Activated CD8-positive, alpha-beta memory T cell treated with anti-CD3 and anti-CD28 coated beads, Interleukin-2, amount 50 U/mL, for 48 hours (primary cell): ENCODE data around the gene CNN3.

Source experiments
- DNase-seq: peaks from one replicate; pipeline ENCODE4 v3.0.0-alpha.2; 2020

The CNN3 gene

DNA sequence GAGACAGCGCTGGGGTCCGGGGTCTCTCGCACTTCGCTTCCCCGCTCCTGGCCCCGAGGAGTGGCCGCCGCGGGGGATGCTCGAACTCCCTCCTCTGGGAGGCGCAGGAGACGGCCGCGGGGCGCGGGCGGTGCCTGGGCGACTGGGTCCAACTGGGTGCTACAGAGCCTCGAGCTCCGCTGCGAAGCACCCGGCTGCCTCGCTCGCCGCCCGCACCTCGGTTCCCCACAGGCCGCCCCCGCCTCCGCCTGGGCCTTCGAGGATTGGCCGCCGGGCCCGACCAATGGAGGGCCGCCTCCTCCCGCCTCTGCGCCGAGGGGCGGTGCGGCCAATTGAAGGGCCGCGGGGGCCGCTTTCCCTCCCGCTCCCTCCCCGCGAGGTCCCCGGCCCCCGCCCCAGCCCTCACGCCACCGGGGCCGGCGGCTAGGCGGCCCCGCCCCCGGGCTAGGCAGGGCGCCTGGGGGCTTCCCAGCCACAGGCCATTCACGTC is at the start of gene CNN3:
Gene CNN3 (minus strand): TSS at position 196 of the 490 bp plus-strand sequence. CDS start 216 bp downstream, outside the sequence.
- peak; percentile 81 for DNase-seq

DNA sequence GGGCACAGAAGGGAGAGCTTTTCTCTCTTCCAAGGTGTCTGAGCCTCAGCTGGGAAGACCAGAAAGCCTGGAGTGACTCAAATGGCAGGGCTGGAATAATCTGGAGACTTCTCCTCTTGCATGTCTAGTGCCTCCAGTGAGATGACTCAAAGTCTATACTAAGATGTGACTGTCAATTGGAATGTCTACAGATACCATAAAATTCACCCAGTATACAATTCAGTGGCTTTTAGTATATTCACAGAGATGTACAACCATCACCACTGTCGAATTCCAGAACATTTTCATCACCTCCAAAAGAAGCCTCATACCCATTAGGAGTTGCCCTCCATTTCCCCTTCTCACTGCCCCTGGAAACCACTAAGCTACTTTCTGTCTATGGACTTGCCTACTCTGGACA is 47.9 kb upstream of the CNN3 start:
- no peak for DNase-seq

DNA sequence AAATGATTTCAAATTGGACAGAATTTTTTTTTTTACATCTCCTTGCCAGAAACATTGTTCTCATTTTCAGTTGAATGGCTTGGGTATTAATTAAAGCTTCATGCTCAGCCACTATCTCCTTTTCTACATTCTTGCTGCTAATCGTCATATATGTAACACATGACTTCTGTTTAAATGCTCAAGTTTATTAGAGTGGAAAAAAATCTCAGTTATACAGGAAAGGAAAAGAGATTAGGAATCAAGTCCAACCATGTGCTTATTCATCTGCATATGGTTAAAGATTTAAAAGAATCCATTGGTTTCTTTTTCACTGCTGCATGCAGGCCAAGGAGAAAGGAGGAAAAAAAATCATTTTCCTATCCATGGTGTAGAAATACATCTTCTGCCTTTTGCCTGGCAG is 47.3 kb upstream of the CNN3 start:
- DNase-seq, result no peak

DNA sequence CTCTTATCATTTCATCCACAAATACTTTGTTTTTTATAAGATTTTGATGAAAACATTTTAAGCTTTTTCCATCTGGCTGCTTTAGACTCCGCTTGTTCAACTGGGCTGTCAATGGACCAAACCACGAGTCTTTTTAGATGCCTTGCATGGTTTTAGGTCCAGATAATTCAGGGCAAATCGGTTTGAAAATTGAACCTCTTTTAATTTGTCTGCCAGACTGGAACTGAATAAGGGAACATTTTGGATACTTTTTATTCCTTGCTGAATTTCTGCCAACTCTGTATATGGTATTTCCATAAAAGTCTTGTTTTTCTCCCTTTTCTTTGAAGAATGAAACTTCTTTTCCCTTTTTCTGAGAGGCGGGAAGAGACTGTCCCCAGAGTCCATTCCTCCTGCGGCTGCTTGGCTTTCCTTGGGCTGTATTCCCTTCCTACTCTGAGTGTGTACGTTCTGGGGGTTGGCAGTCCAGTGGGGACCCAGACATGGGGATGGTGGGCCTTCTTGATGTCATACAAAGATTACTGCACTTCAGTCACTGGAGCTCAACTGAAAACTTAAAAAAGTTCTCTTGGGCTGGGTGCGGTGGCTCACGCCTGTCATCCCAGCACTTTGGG is 46.5 kb upstream of the CNN3 start:
- no peak for DNase-seq

DNA sequence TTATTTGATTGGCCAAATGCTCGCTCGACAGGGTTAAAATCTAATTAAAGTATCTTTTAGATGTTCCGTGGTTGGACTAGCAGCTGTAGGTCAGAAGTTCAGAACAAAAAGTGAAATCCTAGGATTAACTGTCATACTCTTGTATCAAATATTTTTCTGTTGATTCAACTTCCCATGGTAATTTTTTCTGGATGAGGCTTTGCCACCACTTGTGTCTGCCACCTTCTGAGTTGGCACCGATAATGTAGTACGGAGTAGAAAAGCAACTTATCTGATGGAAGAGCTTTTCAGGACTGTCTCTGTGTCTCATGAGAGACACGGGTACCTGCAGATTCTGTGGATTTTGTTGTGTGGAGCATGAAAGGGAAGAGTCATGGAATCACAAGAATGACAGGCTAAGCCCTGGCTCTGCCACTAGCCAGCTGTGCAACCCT is 44.6 kb upstream of the CNN3 start:
- DNase-seq, result no peak

DNA sequence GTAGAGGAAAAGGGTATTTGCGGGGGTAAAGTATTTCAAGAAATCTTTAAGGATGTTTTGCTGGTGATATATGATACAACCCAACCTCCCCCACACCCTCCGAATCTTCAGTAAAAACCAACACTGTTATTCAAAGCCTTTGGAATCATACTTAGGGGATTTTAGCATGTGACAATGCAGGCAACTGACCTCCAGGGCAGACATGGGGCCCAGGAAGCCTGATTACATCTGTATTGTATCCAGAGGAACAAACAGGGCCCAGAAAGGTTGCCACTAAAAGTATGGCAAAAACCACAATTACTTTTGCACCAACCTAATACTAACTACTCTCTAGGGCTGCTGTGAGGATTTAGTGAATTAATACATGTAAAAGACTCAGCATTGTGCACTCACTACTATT is 43.9 kb upstream of the CNN3 start:
- DNase-seq, result no peak

DNA sequence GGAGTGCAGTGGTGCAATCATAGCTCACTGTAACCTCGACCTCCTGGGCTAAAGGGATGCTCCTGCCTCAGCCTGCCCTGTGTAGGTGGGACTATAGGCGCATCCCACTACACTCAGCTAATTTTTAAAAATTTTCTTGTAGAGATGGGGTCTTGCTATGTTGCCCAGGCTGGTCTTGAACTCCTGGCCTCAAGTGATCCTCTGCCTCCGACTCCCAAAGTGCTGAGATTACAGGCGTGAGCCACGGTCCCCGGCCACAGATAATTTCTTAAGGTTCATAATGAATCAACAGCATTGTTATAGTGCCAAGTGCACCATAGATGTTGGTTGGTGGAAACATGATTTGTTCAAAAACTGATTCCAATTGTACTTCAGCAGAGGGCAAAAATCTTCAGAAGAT is 42.2 kb upstream of the CNN3 start:
- DNase-seq, result no peak

DNA sequence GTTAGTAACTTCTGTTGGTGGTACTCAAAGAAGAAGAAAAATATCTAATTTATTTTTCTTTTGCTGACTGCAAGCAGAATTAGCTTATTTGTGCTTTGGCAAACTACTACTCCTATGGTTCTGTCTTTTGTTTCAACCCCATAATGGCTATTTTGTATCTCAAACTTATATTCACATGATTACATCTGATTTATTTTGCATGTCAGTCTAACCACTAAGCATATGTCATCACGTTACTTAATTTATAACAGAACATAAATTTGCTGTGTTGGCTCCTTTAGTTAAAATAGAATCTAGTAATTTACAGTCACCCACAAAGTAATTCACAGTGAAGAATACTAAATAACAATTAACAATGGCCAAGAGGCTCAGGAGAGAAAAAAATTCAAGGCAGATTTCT is 39.1 kb upstream of the CNN3 start:
- no peak for DNase-seq

DNA sequence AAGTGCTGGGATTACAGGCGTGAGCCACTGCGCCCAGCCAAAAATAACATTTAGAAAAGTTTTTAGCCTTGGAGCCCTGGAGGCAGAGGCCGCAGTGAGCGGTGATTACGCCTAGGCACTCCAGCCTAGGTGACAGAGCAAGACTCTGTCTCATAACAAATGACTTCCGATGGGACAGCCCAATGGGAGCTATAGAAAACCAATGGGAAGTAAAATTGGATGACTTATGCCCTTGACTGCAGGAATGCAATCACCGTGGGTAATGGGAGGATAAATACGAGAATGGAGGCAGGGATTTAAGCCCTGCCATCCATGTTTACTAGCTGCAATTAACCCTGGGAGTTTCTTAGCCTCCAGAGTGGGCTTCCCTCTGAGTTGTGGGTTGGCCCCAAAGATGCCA is 37.0 kb upstream of the CNN3 start:
- no peak for DNase-seq

DNA sequence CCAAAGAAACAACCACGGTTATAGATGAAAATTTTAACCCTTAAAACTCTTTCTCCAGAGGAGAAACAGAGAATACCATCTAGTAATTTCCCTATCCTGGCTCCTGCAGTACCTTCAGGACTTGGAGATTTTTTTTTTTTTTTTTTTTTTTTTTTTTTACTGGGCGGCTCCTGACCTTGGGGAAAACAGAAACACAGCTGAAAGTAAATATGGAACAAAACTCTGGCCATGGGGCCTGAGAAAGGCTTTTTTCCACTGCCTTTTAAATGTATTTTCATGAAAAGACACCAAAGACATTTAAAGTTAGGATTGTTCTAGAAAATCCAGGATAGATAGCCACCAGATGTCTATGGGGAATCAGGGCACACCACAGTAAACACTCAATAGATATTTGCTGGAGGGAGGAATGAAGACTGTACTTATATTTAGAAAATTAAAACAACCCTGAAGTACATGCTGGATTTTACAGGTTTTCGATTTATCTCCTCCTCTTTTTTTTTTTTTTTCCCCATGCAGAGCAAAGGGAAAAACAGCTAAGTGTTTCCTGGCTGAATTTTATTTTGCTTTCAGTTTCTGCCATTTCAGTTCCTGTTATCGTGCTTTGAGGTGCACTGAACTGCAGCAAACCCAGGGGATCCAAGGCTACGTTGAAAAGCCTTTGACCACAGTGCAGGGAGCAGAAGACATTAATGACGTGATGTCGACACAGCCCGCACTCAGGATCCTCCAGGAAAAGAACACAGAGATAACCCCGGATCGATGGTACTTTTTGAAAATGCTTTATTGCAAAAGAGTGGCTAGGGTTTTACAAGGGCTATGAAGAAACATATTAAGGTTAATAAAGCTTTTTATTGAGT is 35.7 kb upstream of the CNN3 start:
- peak; percentile 54 for DNase-seq

DNA sequence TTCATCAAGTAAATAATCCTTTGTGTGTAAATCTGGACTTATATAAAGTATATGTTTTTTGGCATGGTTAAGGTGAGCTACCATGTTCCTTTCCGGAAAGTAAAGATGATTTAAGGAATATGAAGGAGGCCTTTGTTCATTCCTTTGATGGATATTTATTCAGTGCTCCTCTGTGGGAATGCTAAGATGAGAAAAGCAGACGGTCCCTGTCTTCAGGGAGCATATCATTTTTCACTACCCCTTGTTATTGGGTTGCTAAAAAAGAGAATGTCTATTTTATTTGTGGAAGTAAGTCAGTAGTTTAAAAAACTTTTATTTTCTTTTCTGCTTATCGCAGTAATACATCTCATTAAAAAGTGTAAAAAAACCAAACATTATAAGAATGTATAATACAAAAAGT is 35.1 kb upstream of the CNN3 start:
- DNase-seq, result no peak

DNA sequence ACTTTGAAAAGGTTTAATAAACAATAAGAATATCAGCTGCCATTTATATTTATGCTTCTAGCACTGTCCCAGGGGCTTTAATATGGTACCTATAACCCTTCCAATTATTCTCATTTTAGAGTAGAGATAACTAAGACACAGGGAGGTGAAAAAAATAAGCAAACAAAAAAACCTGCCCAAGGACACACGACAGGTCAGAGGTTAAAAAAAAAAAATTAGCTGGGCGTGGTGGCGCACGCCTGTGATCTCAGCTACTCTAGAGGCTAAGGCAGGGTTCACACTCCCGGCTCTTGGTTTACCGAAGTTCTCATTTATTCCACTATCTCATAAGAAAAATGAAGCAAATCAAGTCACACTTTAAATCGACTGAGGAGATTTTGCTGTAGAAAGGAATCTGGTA is 34.7 kb upstream of the CNN3 start:
- no peak for DNase-seq

DNA sequence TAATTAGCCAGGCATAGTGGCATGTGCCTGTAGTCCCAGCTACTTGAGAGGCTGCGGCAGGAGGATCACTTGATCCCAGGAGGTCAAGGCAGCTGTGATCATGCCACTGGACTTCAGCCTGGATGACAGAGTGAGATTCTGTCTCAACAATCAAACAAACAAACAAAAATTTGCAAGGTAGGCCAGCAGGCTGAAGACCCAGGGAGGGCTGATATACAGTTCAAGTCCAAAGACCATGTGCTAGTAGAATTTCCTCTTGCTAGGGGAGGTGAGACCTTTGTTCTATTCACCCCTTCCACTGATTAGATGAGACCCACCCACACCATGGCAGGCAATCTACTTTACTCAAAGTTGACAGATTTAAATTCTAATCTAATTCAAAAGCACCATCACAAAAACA is 31.2 kb upstream of the CNN3 start:
- DNase-seq, result no peak

DNA sequence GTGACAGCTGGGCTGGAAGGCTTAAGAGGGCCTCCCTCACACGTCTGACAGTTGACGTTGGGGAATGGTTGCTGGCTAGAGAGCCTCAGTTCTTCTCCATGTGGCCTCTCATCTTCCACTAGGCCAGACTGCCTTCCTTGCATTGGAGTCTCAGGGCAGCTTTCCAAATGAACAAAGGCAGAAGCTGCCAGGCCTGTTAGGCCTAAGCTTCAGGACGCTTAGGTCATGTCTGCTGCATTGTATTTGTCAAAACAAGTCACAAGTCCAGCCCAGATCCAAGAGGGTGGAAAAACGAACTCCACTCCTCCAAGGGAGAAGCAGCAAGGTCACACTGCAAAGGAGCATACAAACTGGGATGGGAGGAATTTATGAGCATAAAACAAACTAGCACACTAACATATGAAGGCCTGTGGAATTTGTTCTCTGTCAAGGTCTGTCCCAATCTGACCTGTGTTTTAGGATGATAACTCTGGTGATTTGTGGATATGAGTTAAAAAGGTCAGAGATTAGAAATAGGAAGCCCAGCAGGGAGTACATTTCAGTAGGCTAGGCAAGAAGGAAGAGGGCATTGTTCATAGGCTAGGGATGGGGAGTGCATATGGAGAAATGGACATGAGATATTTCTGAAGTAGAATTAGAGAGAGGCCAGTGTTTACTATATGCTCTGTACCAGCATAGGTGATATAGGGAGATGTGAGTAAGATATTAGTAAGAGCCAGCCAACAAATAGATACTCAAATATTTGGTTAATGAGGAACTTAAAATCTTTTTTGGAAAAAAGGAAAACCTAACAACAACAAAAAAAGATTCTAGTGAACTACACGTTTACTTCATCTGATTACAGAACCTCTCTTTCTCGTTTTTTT is 29.1 kb upstream of the CNN3 start:
- DNase-seq, result no peak

DNA sequence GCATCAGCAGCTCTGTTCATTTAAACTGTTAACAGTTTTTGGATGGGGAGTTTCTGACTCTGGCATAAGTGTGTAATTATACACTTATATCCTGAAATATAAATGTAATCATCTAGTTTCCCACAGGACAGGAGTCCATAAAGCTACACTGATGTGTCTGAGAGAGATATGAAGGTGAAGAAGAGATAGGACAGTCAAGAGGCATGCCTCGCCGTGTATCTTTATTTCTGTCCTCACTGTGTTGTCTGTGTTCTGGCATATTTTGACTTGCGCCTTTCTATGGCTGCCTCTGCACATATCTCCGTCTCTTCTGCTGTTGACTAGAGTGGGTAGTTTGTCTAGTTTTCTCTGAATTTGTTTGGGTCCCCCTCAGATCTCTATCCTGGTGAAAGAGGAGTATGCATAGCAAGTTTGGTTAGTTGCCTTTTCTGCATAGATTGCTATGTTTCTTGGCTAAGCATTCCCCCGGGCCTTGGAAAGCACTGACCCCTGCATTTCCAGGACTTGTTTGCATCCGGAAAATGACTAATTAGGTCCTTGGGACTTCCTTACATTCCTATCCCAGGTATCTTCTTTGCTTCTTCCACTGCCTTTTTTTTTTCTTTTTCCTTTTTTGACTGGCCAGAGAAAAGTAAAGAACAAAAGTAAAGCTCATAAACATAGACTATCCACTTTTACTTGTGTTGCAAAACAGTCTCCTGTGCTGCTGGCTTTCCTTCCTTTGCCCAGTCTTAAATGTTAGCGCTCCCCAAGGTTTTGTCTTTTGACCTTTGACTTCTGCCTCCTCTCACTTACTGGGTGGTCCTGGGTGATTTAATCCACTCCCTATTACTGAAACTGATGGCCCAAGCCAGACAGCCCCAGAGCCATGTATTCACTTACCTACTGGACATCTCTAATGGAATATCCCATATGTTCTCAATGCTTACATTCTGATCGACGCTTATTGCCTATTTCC is 27.6 kb upstream of the CNN3 start:
- DNase-seq, result no peak

DNA sequence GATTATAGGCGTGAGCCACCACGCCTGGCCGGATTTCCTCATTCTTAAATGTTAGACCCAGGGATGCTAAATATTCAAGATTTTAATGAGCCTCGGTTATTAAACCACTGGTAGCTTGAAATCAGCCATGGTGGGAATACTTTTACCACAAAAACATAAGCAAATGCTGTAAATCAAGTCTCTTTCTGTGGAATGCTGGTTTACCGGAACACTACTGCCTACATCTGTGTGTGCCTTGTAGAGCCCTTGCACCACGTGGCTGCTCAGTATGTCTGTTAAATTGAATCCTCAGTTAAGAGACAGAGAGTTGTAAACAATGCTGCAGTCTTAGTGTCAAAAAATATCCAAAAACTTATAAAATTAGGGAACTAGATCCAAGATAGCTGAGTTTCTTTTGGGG is 26.8 kb upstream of the CNN3 start:
- no peak for DNase-seq

DNA sequence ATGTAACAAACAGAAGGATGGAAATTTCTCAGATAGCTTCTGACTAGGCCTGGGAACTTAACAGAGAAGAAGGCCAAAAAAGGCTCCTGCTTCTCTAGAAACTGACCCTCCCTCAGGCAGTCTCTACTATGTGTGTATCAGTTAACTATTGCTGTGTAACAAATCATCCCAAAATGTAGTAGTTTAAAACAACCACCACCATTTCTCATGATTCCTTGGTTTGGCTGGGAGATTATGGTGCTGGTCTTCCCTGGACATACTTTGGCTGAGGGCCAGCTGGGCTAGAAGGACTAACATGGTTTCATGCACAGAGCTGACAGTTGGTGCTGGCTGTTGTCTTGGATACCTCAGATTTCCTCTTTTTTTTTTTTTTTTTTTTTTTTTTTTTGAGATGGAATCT is 26.2 kb upstream of the CNN3 start:
- no peak for DNase-seq

DNA sequence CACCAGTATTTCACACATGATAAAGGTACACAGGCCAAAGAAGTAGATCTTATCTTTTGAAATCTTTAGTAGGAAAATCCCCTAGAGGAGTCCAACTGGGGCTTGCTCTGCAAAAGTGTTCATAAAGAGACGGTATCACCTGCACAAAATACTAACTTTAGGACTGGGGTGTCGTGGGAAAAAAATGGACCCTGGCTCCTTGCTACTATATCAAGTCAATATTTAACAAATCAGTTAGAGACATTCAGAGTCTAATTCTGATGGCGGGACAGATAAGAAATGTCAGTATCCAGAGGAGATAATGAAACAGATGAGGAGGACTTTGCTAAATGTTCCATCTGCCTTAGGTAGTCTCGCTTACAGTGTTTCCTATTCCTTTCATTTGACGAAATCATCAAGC is 25.6 kb upstream of the CNN3 start:
- no peak for DNase-seq

DNA sequence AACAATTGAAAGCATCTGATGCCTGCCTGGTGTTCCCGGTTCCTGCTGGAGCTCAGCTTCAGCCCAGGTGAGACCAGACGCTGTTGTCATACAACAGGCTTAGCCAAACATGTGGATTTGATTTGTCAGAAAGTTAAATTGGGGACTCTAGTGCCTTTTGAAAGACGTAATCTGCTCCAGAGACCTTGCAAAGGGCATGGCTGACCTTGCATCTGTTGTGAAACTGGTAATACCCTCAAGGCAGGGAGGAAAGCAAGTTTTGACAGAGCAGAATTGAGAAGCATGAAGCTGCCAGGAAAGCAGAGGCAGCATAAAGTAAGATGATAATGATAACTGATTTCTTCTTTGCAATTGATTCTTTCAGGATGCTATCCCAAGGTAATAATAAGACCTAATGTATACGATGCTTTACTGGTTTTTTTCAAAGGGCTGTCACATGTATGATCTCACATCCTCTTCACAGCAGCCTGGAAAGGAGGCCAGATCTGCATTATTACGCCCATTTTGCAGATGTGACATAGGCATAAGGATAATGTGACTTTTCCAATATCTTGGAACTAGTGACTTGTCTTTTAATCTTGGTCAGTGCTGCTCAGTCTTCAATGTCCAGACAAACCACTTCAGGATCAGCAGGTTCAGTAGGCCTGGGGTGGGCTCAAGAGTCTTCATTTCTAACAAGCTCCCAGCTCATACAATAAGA is 24.7 kb upstream of the CNN3 start:
- DNase-seq, result no peak

DNA sequence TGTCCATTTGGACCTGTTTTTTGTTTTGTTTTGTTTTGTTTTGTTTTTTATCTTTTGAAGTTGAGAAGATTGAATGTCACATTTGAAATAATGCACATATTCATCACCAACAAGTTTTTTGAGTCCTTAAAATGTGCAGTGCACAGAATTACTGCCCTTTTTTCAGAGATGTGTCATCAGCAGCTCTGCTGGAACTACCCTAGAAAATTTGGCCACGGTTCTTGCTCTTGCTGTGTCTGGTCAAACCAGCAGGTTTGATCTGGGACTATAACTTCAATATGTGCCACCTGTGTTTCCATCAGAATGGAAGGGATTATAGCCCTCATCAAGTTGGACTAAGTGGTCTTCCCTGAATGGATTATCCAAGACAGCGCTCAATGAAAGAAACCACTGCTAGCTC is 24.1 kb upstream of the CNN3 start:
- no peak for DNase-seq
